Left cardiac atrium (tissue), 4 donors: ENCODE data around the gene WARS2. TPM values are rescaled to one million over a fixed set of nuclear protein-coding genes. Genes with fewer than 3 reads are reported as not detected.
"Not testable (repeated sequence)": the region's sequence is repeated elsewhere in the genome, so short reads cannot be mapped to it uniquely, and the experiment has no call there.

Experiments used
- ATAC-seq, 2 donors: fragments of 200-7000 bp; cut with Tn5 transposase; one replicate each; pipeline ENCODE4 v1.9.1; 2020; ENCODE audit warnings: mild to moderate bottlenecking in 2 of 2, moderate library complexity in 2 of 2
- DNase-seq: peaks from one replicate; pipeline ENCODE4 v3.0.0-alpha.2; 2020
- intact Hi-C, 2 donors: fragments of 100-400 bp; cut with DNase I; formaldehyde crosslinking; loops; one replicate each; pipeline versions ENCODE4 v1.14.1 to v1.15.1; 2022 to 2023
- total RNA-seq, 2 donors: library from RNA; stranded (reverse); fragmentation: NEBNext Ultra II Directional; extraction: Animal tissue kit (Norgen Biotek cat#: 25700); gene quantifications; one replicate each; pipeline ENCODE4 v1.2.1, GENCODE V29; 2021
- donor health status: DM: no; HTN: yes; CAD: no.
- donor health status: DM: no; HTN: yes; CAD: no; lungs with severe emphysema.
- donor health status: DM: yes; HTN: yes; CAD: no.
- donor health status: Dilated cardiomyopathy.

Gene WARS2
- total RNA-seq, 2 donors from 2014 or later: 11.1 to 11.4 TPM

GRCh38 chr1:119143706-119144105 lies 3.3 kb upstream of the WARS2 start:
- DNase-seq: no peak
- no peak for ATAC-seq
- intact Hi-C loops: loop anchor here in 1 of 2 donors (10.0 kb wide), 1 partner anchor 99 kb away; no protein-coding TSS in a partner anchor

- no peak for ATAC-seq
- intact Hi-C loops: loop anchor here in 1 of 2 donors (10.0 kb wide), 1 partner anchor 97 kb away; no protein-coding TSS in a partner anchor
- no peak for DNase-seq
These were observed 1.2 kb upstream of the WARS2 start for GRCh38 chr1:119141660-119142059.

GRCh38 chr1:119141020-119141424 lies 569 bp upstream of the WARS2 start:
- intact Hi-C loops: loop anchor here in 1 of 2 donors (10.0 kb wide), 1 partner anchor 96 kb away; no protein-coding TSS in a partner anchor
- DNase-seq: peak; percentile 25
- ATAC-seq: peak in 1 of 2 donors; percentile 2

- DNase-seq: peak; percentile 21
- peak; percentile 32 to 43 for ATAC-seq
- intact Hi-C loops: loop anchor here in 1 of 2 donors (10.0 kb wide), 1 partner anchor 95 kb away; no protein-coding TSS in a partner anchor
These were observed 636 bp downstream of the WARS2 start for GRCh38 chr1:119139857-119140176.

- intact Hi-C loops: no loop called here
- ATAC-seq: no peak
- no peak for DNase-seq
These were observed 1.1 kb downstream of the WARS2 start for GRCh38 chr1:119139403-119139802.

GRCh38 chr1:119136401-119136800 lies 4.1 kb downstream of the WARS2 start:
- intact Hi-C loops: no loop called here
- ATAC-seq (no peak), DNase-seq (no peak)

GRCh38 chr1:119133987-119134386 lies 6.5 kb downstream of the WARS2 start:
- intact Hi-C loops: no loop called here
- peak in 1 of 2 donors; percentile 63 for ATAC-seq
- DNase-seq: no peak

GRCh38 chr1:119132179-119132578 lies 8.3 kb downstream of the WARS2 start:
- intact Hi-C loops: no loop called here
- ATAC-seq (peak; percentile 38 to 82), DNase-seq (no peak)

- intact Hi-C loops: no loop called here
- ATAC-seq (no peak), DNase-seq (no peak)
These were observed 14.6 kb downstream of the WARS2 start for GRCh38 chr1:119125874-119126273.

- no peak for ATAC-seq
- DNase-seq: no peak
- intact Hi-C loops: no loop called here
These were observed 15.7 kb downstream of the WARS2 start for GRCh38 chr1:119124764-119125163.

GRCh38 chr1:119121872-119122271 lies 18.6 kb downstream of the WARS2 start:
- ATAC-seq, intact Hi-C loops, DNase-seq: not testable (repeated sequence)

- intact Hi-C loops: no loop called here
- ATAC-seq: peak in 1 of 2 donors; percentile 59
These were observed 23.7 kb downstream of the WARS2 start for GRCh38 chr1:119116725-119117124.

GRCh38 chr1:119115736-119116135 lies 24.7 kb downstream of the WARS2 start:
- ATAC-seq: no peak
- DNase-seq: no peak
- intact Hi-C loops: no loop called here

More at GRCh38 chr1:119116725-119117124, 23.7 kb downstream of the WARS2 start:
- DNase-seq: no peak

GRCh38 chr1:119115311-119115710 lies 25.1 kb downstream of the WARS2 start:
- intact Hi-C loops: no loop called here
- ATAC-seq (no peak), DNase-seq (no peak)

GRCh38 chr1:119114786-119115185 lies 25.7 kb downstream of the WARS2 start:
- no peak for DNase-seq
- ATAC-seq: no peak
- intact Hi-C loops: no loop called here

- DNase-seq: no peak
- intact Hi-C loops: no loop called here
- ATAC-seq: no peak
These were observed 27.7 kb downstream of the WARS2 start for GRCh38 chr1:119112791-119113190.

- DNase-seq: no peak
- intact Hi-C loops: no loop called here
- ATAC-seq: no peak
These were observed 28.2 kb downstream of the WARS2 start for GRCh38 chr1:119112244-119112643.

GRCh38 chr1:119108988-119109387 lies 31.5 kb downstream of the WARS2 start:
- intact Hi-C loops: no loop called here
- DNase-seq (no peak), ATAC-seq (no peak)

- intact Hi-C loops: no loop called here
- DNase-seq (no peak), ATAC-seq (no peak)
These were observed 36.7 kb downstream of the WARS2 start for GRCh38 chr1:119103764-119104163.

- DNase-seq (no peak), ATAC-seq (peak; percentile 38 to 44)
- intact Hi-C loops: no loop called here
These were observed 38.4 kb downstream of the WARS2 start for GRCh38 chr1:119102051-119102450.

GRCh38 chr1:119101563-119101962 lies 38.9 kb downstream of the WARS2 start:
- ATAC-seq (peak; percentile 84 to 93), DNase-seq (no peak)
- intact Hi-C loops: no loop called here

GRCh38 chr1:119099775-119100174 lies 40.7 kb downstream of the WARS2 start:
- ATAC-seq (no peak), DNase-seq (no peak)
- intact Hi-C loops: no loop called here
